ENCODE measurements around the gene CCR6. TPM values are rescaled to one million over a fixed set of nuclear protein-coding genes. Genes with fewer than 3 reads are reported as not detected.

CCR6 gene
- total and polyA plus RNA-seq, 2 donors (not counting 3 experiments of a cell fraction or from before 2014, with no cell fraction given), result not detected

- Histone ChIP-seq H3K79me2 (ENCODE audit: control insufficient read depth, insufficient read depth, low read length) (no peaks in the 10 kb centered on the region), H3K9me3 (replicated peaks; ENCODE audit: control insufficient read depth, insufficient read depth, low read length) (no peaks in the 10 kb centered on the region), H2AFZ (ENCODE audit: low read depth, low read length) (no peak overlapping the region), H3K27ac (ENCODE audit: insufficient read depth, low read depth, low read length) (no peak overlapping the region), H4K20me1 (replicated peaks; ENCODE audit: control insufficient read depth, extremely low read depth, insufficient read depth, low read length) (no peaks in the 10 kb centered on the region), H3K4me2 (ENCODE audit: insufficient read depth, low read length) (no peak overlapping the region), H3K4me3 (replicated peaks in 1 of 3; ENCODE audit: insufficient read depth in 1 of 3, low read depth in 1 of 3, low read length in 3 of 3) (no peak overlapping the region), H3K36me3 (ENCODE audit: control insufficient read depth in 2 of 2, extremely low read depth in 1 of 2, insufficient read depth in 2 of 2, low read length in 2 of 2) (no peaks in the 10 kb centered on the region), H3K9ac (replicated peaks; ENCODE audit: extremely low read depth, insufficient read depth, low read length) (no peak overlapping the region), H3K9me1 (replicated peaks; ENCODE audit: control insufficient read depth, extremely low read depth, insufficient read depth, low read length) (no peaks in the 10 kb centered on the region), H3K27me3 (ENCODE audit: control insufficient read depth in 2 of 2, insufficient read depth in 2 of 2, low read length in 2 of 2) (no peaks in the 10 kb centered on the region), H3K4me1 (ENCODE audit: control insufficient read depth, extremely low read depth, insufficient read depth, low read length) (no peaks in the 10 kb centered on the region)
- FAIRE-seq (no peak), DNase-seq (ENCODE audit: low read depth, low spot score) (no peak)
- dilution Hi-C loops (cut with MboI; ENCODE audit: extremely low pct_ligation_motif_present, low sequenced_read_pairs) (no loop called here), intact Hi-C loops (cut with micrococcal nuclease) (no loop called here)
- BruUV-seq (replicated peaks), result no TSS peak
- POLR2A ChIA-PET, result no interaction called here
- TF ChIP-seq GATA2 (IDR thresholded peaks at IDR 0.05; ENCODE audit: insufficient read depth, insufficient read length, low read depth, low read length) (no peak), POLR2AphosphoS5 (IDR thresholded peaks at IDR 0.05; ENCODE audit: insufficient read depth, low read depth, low read length) (no peak), JUN (IDR thresholded peaks at IDR 0.05; ENCODE audit: borderline replicate concordance, insufficient read depth, insufficient read length, low read depth) (no peak), POLR2A (IDR thresholded peaks at IDR 0.05; ENCODE audit: low read depth, low read length) (no peak), EZH2 (IDR thresholded peaks at IDR 0.05; ENCODE audit: borderline replicate concordance, low read depth, low read length, severe bottlenecking) (no peak), MAX (IDR thresholded peaks at IDR 0.05; ENCODE audit: insufficient read depth, insufficient read length) (no peak), FOS (IDR thresholded peaks at IDR 0.05; ENCODE audit: borderline replicate concordance, insufficient read depth, low read length) (no peak), MYC (IDR thresholded peaks at IDR 0.05; ENCODE audit: low read depth, low read length) (no peak), CTCF (IDR thresholded peaks at IDR 0.05; ENCODE audit: extremely low read depth in 1 of 2, insufficient read depth in 1 of 2, low read depth in 1 of 2, low read length in 2 of 2) (no peak)
- CTCF ChIA-PET, result no interaction called here
These were observed 25.1 kb downstream of the CCR6 start for GRCh38 chr6:167148021-167148420.

Data from endothelial cell of umbilical vein (primary cell).